CD4-positive, alpha-beta T cell (primary cell): Measurements from ENCODE around the gene MYH10. TPM values are rescaled to one million over a fixed set of nuclear protein-coding genes. Genes with fewer than 3 reads are reported as not detected.

Experiments
- ATAC-seq: fragments of 200-7000 bp; cut with Tn5 transposase; one replicate; pipeline ENCODE4 v1.10.0; 2022; ENCODE audit warnings: mild to moderate bottlenecking; ENCODE audit not compliant: poor library complexity
- CTCF ChIA-PET: fragments of 350-600 bp; sonication (Branson Sonifier 250); formaldehyde crosslinking; loops from one replicate; lab custom pipeline; 2021; ENCODE audit warnings: antibody characterized with exemption, inconsistent platforms; lab: Charles Lee
- POLR2A ChIA-PET: fragments of 350-600 bp; sonication (Branson Sonifier 250); formaldehyde crosslinking; loops from one replicate; lab custom pipeline; 2021; ENCODE audit warnings: antibody characterized with exemption, inconsistent platforms; lab: Charles Lee
- DNase-seq, 14 experiments: peaks; one replicate each; pipeline ENCODE4 v3.0.0-alpha.2; 2013 to 2020; ENCODE audit warnings: mixed read lengths in 2 of 14
- H3K27ac ChIP-seq, 2 donors: one replicate each; pipeline versions ENCODE4 v1.5.1 to v1.7.0; 2013; ENCODE audit warnings: low read length in 2 of 2, low read depth in 1 of 2, mild to moderate bottlenecking in 1 of 2
- H3K27me3 ChIP-seq, 2 experiments: 1 replicate in 1 of 2; 2 replicates in 1 of 2; pipeline versions ENCODE4 v1.6.1 to v1.7.0; 2013; ENCODE audit warnings: low read length in 2 of 2, control low read depth in 1 of 2, mild to moderate bottlenecking in 1 of 2, moderate library complexity in 1 of 2; ENCODE audit not compliant: insufficient read depth in 2 of 2, control insufficient read depth in 1 of 2
- H3K36me3 ChIP-seq: one replicate; pipeline ENCODE4 v1.6.1; 2013; ENCODE audit warnings: low read length, control low read depth; ENCODE audit not compliant: insufficient read depth
- H3K4me1 ChIP-seq: one replicate; pipeline ENCODE4 v1.6.1; 2013; ENCODE audit warnings: low read length, control low read depth; ENCODE audit not compliant: insufficient read depth
- H3K4me3 ChIP-seq: one replicate; pipeline ENCODE4 v1.5.1; 2013; ENCODE audit warnings: mild to moderate bottlenecking, low read length, moderate library complexity
- H3K9me3 ChIP-seq, 2 experiments: 1 replicate in 1 of 2; 2 replicates in 1 of 2; pipeline versions ENCODE4 v1.6.1 to v1.7.0; 2013; ENCODE audit warnings: low read length in 2 of 2, mild to moderate bottlenecking in 2 of 2, control low read depth in 1 of 2, moderate library complexity in 1 of 2; ENCODE audit not compliant: control insufficient read depth in 1 of 2, insufficient read depth in 1 of 2
- H3K27ac Mint-ChIP-seq: one replicate; pipeline ENCODE4 v1.8.0; 2020; ENCODE audit warnings: mixed read lengths
- H3K27me3 Mint-ChIP-seq: one replicate; pipeline ENCODE4 v1.8.0; 2021; ENCODE audit warnings: mixed read lengths
- H3K36me3 Mint-ChIP-seq: one replicate; pipeline ENCODE4 v1.8.0; 2021; ENCODE audit warnings: low read depth, mixed read lengths
- H3K4me1 Mint-ChIP-seq: one replicate; pipeline ENCODE4 v1.8.0; 2021; ENCODE audit warnings: low read depth, mixed read lengths
- H3K4me3 Mint-ChIP-seq: one replicate; pipeline ENCODE4 v1.8.0; 2020; ENCODE audit warnings: mild to moderate bottlenecking, mixed read lengths
- H3K9me3 Mint-ChIP-seq: one replicate; pipeline ENCODE4 v1.8.0; 2020; ENCODE audit warnings: mixed read lengths
- intact Hi-C, 2 experiments: fragments of 100-400 bp; cut with DNase I in 1 of 2; cut with micrococcal nuclease in 1 of 2; formaldehyde crosslinking; loops; one replicate each; pipeline versions ENCODE4 v1.15.1 to v1.9.0; 2023 to 2025; cut with DNase I, micrococcal nuclease
- total RNA-seq, 174 experiments: library from RNA in 2 of 174; stranded (reverse) in 2 of 174; gene quantifications; one replicate each; pipeline ENCODE4 v1.2.3 and lab custom pipeline; 2021 to 2026
- TF ChIP-seq, protein P1 (sequence below): fragments of 200-600 bp; IDR thresholded peaks from one replicate; pipeline ENCODE4 v1.8.0; 2022; ENCODE audit warnings: antibody characterized with exemption, mild to moderate bottlenecking

MYH10 gene
- total RNA-seq, 2 experiments from 2014 or later = 1.5 to 1.9 TPM

DNA sequence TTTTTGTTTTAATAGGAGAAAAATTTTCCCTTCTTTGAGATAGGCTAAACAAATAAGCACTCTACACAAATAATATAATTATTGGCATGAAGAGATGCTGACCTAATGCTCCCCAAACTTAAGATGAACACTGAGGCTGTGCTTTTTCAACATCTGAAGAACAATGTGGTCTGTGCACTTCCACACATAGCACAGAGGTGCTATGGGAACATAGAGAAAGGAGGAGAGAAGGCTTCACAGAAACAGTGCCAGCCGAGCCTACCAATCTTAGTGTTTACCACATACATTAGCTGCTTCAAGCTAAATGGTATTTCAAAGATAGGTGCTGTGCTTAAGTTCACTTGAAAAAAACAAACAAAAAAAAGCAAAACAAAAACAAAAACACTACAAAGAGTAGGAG lies 72.4 kb downstream of the MYH10 start:
- Mint-ChIP-seq H3K36me3 (no peaks in the 10 kb centered on the region), H3K27ac (no peak overlapping the region), H3K4me3 (no peak overlapping the region), H3K9me3 (no peaks in the 10 kb centered on the region), H3K4me1 (no peaks in the 10 kb centered on the region), H3K27me3 (peaks cover 13% of the 10 kb centered on the region)
- no peak overlapping the region for H3K27ac ChIP-seq
- H3K4me1 ChIP-seq = no peaks in the 10 kb centered on the region
- TF ChIP-seq, protein P1, sequence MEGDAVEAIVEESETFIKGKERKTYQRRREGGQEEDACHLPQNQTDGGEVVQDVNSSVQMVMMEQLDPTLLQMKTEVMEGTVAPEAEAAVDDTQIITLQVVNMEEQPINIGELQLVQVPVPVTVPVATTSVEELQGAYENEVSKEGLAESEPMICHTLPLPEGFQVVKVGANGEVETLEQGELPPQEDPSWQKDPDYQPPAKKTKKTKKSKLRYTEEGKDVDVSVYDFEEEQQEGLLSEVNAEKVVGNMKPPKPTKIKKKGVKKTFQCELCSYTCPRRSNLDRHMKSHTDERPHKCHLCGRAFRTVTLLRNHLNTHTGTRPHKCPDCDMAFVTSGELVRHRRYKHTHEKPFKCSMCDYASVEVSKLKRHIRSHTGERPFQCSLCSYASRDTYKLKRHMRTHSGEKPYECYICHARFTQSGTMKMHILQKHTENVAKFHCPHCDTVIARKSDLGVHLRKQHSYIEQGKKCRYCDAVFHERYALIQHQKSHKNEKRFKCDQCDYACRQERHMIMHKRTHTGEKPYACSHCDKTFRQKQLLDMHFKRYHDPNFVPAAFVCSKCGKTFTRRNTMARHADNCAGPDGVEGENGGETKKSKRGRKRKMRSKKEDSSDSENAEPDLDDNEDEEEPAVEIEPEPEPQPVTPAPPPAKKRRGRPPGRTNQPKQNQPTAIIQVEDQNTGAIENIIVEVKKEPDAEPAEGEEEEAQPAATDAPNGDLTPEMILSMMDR = no peak
- H3K9me3 ChIP-seq = no peaks in the 10 kb centered on the region
- intact Hi-C loops = no loop called here
- no peak for ATAC-seq
- H3K4me3 ChIP-seq = no peak overlapping the region
- no peaks in the 10 kb centered on the region for H3K36me3 ChIP-seq
- no peaks in the 10 kb centered on the region for H3K27me3 ChIP-seq
- no peak for DNase-seq
- ChIA-PET POLR2A (no interaction called here), CTCF (interaction anchor here (0.7 kb wide), 1 partner anchor 17 kb away, joined by 3 read pairs; no protein-coding TSS in a partner anchor)

DNA sequence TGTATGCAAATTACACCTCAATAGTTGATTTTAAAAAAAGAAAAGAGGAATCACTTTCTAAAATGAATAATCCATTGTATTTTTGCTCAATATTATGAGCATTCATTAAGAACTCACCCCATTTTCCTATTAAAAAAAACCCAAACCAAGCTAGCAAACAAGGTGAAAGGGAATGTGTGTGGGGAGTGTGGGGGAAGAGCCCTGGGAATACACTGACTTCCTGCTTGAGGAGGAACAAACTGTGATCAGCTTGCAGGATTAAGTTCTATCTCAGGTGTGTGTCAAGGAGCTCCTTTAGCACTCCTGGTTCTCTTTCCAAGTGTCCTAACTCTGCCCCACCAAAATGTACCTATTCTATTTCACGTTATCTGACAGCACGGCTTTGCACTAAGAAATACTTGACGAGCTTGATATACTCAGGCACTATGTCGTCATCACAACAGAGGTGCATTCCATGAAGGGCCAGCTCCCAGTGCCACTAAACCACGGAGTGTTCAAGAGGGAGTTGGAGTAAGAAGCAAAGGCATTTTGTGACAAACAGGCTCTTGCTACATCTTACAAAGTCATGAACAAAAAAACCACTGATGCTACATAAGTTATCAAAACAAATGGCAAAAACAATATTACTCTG lies 73.2 kb downstream of the MYH10 start:
- Histone ChIP-seq H3K4me3 (no peak overlapping the region), H3K36me3 (no peaks in the 10 kb centered on the region), H3K27me3 (no peaks in the 10 kb centered on the region), H3K27ac (no peak overlapping the region), H3K4me1 (no peaks in the 10 kb centered on the region), H3K9me3 (no peaks in the 10 kb centered on the region)
- Mint-ChIP-seq H3K9me3 (no peaks in the 10 kb centered on the region), H3K4me3 (no peak overlapping the region), H3K27me3 (peaks cover 13% of the 10 kb centered on the region), H3K4me1 (no peaks in the 10 kb centered on the region), H3K36me3 (no peaks in the 10 kb centered on the region), H3K27ac (no peak overlapping the region)
- POLR2A ChIA-PET = no interaction called here
- CTCF ChIA-PET = no interaction called here
- no peak for DNase-seq
- ATAC-seq = no peak
- intact Hi-C loops = no loop called here
- TF ChIP-seq, protein P1 = no peak

DNA sequence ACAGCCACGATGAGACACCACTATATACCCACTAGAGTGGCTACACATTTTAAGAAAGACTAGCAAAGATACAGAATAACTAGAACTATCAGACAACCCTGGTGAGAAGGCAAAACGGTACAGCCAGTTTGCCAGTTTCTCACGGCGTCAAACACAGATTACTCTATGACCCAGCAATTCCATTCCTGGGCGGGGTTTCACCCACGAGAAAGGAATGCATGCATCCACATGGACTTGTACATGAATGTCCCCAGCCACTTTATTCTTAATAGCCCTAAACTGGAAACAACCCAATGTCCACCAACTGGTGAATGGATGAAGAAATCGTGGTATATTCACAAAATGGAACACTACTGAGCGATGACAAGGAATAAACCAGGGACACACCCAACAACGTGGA lies 74.5 kb downstream of the MYH10 start:
- TF ChIP-seq, protein P1 = no peak
- no peak overlapping the region for H3K27ac Mint-ChIP-seq
- no peak for ATAC-seq
- ChIA-PET POLR2A (no interaction called here), CTCF (no interaction called here)
- Histone ChIP-seq H3K4me1 (no peaks in the 10 kb centered on the region), H3K36me3 (no peaks in the 10 kb centered on the region), H3K4me3 (no peak overlapping the region), H3K27ac (no peak overlapping the region), H3K9me3 (no peaks in the 10 kb centered on the region), H3K27me3 (no peaks in the 10 kb centered on the region)
- no peaks in the 10 kb centered on the region for H3K36me3 Mint-ChIP-seq
- peaks cover 13% of the 10 kb centered on the region for H3K27me3 Mint-ChIP-seq
- no peak overlapping the region for H3K4me3 Mint-ChIP-seq
- no peaks in the 10 kb centered on the region for H3K9me3 Mint-ChIP-seq
- no peak for DNase-seq
- intact Hi-C loops = no loop called here
- no peaks in the 10 kb centered on the region for H3K4me1 Mint-ChIP-seq
